Heart left ventricle (tissue), 16 donors: ENCODE data around the gene FHL2. TPM values are rescaled to one million over a fixed set of nuclear protein-coding genes. Genes with fewer than 3 reads are reported as not detected.

Experiments
- ATAC-seq, 4 donors: fragments of 200-7000 bp; cut with Tn5 transposase; one replicate each; pipeline ENCODE4 v1.9.1; 2020 to 2022; ENCODE audit warnings: moderate library complexity in 4 of 4, mild to moderate bottlenecking in 3 of 4, moderate number of reproducible peaks in 1 of 4
- DNase-seq, 5 donors: peaks; one replicate each; pipeline ENCODE4 v3.0.0-alpha.2; 2020
- H3K27ac ChIP-seq, 12 donors: fragments of 200-600 bp; sonication (generic) in 4 of 12; one replicate each; pipeline versions ENCODE4 v1.5.0 to v1.8.0; 2016 to 2022; ENCODE audit warnings: mild to moderate bottlenecking in 2 of 12
- H3K27me3 ChIP-seq, 9 donors: fragments of 200-600 bp; sonication (generic) in 2 of 9; one replicate each; pipeline versions ENCODE4 v1.5.1 to v1.8.0; 2016 to 2022; ENCODE audit warnings: mild to moderate bottlenecking in 3 of 9
- H3K36me3 ChIP-seq, 9 donors: fragments of 200-600 bp; sonication (generic) in 2 of 9; one replicate each; pipeline versions ENCODE4 v1.5.0 to v1.8.0; 2018 to 2022; ENCODE audit warnings: mild to moderate bottlenecking in 2 of 9
- H3K4me1 ChIP-seq, 12 donors: fragments of 200-600 bp; sonication (generic) in 4 of 12; one replicate each; pipeline versions ENCODE4 v1.5.0 to v1.8.0; 2016 to 2022; ENCODE audit warnings: mild to moderate bottlenecking in 3 of 12
- H3K4me3 ChIP-seq, 12 donors: fragments of 200-600 bp; sonication (generic) in 4 of 12; one replicate each; pipeline versions ENCODE4 v1.5.0 to v1.8.0; 2017 to 2022; ENCODE audit warnings: mild to moderate bottlenecking in 9 of 12, moderate library complexity in 4 of 12
- H3K9me3 ChIP-seq, 12 donors: fragments of 200-600 bp; sonication (generic) in 4 of 12; one replicate each; pipeline versions ENCODE4 v1.5.0 to v1.8.0; 2016 to 2022; ENCODE audit warnings: mild to moderate bottlenecking in 1 of 12
- POLR2A ChIP-seq, 2 donors: fragments of 450-650 bp; IDR thresholded peaks; one replicate each; pipeline ENCODE4 v1.6.1; 2017; ENCODE audit warnings: antibody characterized with exemption in 2 of 2, mild to moderate bottlenecking in 2 of 2, moderate library complexity in 2 of 2
- WGBS, 4 donors: extraction: QIAGEN DNeasy Blood & Tissue Kit in 2 of 4; methylation state at CpG; one replicate each; pipeline versions ENCODE4 v1.1.5 to v1.1.7; 2013 to 2018; 5-methylcytosine and 5-hydroxymethylcytosine counted together
- intact Hi-C, 10 donors: fragments of 100-400 bp; cut with DNase I; formaldehyde crosslinking; loops; one replicate each; pipeline versions ENCODE4 v1.11.1 to v1.14.2; 2022
- long read RNA-seq, 3 donors: library from polyadenylated mRNA; unstranded; transcript quantifications; one replicate each; pipeline ENCODE4 v2.0.0, GENCODE V29; 2020 to 2021
- polyA plus RNA-seq, 2 donors: library from polyadenylated mRNA; stranded (reverse); fragments of 200-250 nt; gene quantifications; one replicate each; pipeline ENCODE4 v1.2.3, GENCODE V29; 2013
- total RNA-seq, 9 donors: library from RNA; depleted of rRNA in 2 of 9; stranded (reverse); fragments of >200 nt in 2 of 9; fragmentation: NEBNext Ultra II Directional in 3 of 9; extraction: Animal tissue kit (Norgen Biotek cat#: 25700) in 3 of 9; gene quantifications; one replicate each; pipeline versions ENCODE4 v1.1.0 to v1.2.4, GENCODE V29; 2016 to 2023
- TF ChIP-seq, protein P1 (sequence below), 12 donors: fragments of 200-600 bp; sonication (generic) in 4 of 12; IDR thresholded peaks; one replicate each; pipeline versions ENCODE4 v1.5.0 to v1.8.0; 2018 to 2022; ENCODE audit warnings: antibody characterized with exemption in 12 of 12, mild to moderate bottlenecking in 5 of 12
- donor health status: ischemic (EF 13 %, LVEDD 7.1; RV severe dilation, severe dysfunction).
- donor health status: healthy with polysubstance abuse.
- donor health status: DM: no; HTN: yes; CAD: no.
- donor health status: DM: no; HTN: no; CAD: no.
- donor health status: ischemic (EF 25% LVEDD 6.9; RV normal size, moderate dysfunction).
- donor health status: ischemic (EF 25% LVEDD 5.7; RV mildly dilated, moderate dysfunction).
- donor health status: healthy.
- donor health status: DM: yes; HTN: yes; CAD: no.
- donor health status: ischemic (EF 35%, LVEDD 5.7; RV mildly dilated, moderate dysfunction).
- donor health status: nonischemic (EF 11% LVEDD 7.7; RV severe dilation, severe dysfunction).
- donor health status: DM: yes; HTN: yes; CAD: no.
- donor health status: PGD.
- donor health status: ischemic (EF 29% LVEDD 5.4; RV normal size, mild dysfunction).
- donor health status: nonischemic (EF 23%, LVEDD 6.1; RV moderate dilation, normal function).

FHL2 gene, protein sequence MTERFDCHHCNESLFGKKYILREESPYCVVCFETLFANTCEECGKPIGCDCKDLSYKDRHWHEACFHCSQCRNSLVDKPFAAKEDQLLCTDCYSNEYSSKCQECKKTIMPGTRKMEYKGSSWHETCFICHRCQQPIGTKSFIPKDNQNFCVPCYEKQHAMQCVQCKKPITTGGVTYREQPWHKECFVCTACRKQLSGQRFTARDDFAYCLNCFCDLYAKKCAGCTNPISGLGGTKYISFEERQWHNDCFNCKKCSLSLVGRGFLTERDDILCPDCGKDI
- total RNA-seq (1,000 to 10,000 TPM in 7 of 9 donors, 100 to 1,000 TPM in 2; 649 to 4,692 (median 1,370) TPM), polyA plus RNA-seq (100 to 1,000 TPM; 669 to 913 TPM)
- long read RNA-seq, donor 1, transcript FHL2-204 (6 exons, 1,426 nt) = major isoform, 1,389 of 2,137 reads
- long read RNA-seq, donor 1, partial matches to known transcripts = 517 of 2,137 reads
- long read RNA-seq, donor 1, other reads (novel, unspliced or antisense) = 225 of 2,137 reads
- long read RNA-seq, donor 2, full-length matches to known transcripts = 10,529 of 12,052 reads
- long read RNA-seq, donor 2, partial matches to known transcripts = 393 of 12,052 reads
- long read RNA-seq, donor 2, other reads (novel, unspliced or antisense) = 1,130 of 12,052 reads
- long read RNA-seq, donor 3, full-length matches to known transcripts = 599 of 861 reads
- long read RNA-seq, donor 3, partial matches to known transcripts = 165 of 861 reads
- long read RNA-seq, donor 3, other reads (novel, unspliced or antisense) = 97 of 861 reads

GRCh38 chr2:105398336-105399206 is at the start of gene FHL2:
Gene FHL2 (minus strand): TSS chr2:105399051. CDS start chr2:105386516, 12,535 bp downstream.
- DNase-seq = peak; percentile 70 to 87 (median 74)
- H3K4me1 ChIP-seq = peaks cover 0 to 81% (median 21%) of the 10 kb centered on the region in 12 donors
- peak; percentile 21 to 64 (median 50) for ATAC-seq
- peaks cover 0 to 22% (median 0%) of the 10 kb centered on the region in 9 donors for H3K27me3 ChIP-seq
- peak within 1 kb of the TSS; percentile 19 to 80 (median 70) for H3K4me3 ChIP-seq
- peak within 1 kb of the TSS; percentile 70 to 96 (median 91) for H3K27ac ChIP-seq
- H3K36me3 ChIP-seq = peaks cover 0 to 30% (median 6%) of the 10 kb centered on the region in 9 donors
- TF ChIP-seq, protein P1, sequence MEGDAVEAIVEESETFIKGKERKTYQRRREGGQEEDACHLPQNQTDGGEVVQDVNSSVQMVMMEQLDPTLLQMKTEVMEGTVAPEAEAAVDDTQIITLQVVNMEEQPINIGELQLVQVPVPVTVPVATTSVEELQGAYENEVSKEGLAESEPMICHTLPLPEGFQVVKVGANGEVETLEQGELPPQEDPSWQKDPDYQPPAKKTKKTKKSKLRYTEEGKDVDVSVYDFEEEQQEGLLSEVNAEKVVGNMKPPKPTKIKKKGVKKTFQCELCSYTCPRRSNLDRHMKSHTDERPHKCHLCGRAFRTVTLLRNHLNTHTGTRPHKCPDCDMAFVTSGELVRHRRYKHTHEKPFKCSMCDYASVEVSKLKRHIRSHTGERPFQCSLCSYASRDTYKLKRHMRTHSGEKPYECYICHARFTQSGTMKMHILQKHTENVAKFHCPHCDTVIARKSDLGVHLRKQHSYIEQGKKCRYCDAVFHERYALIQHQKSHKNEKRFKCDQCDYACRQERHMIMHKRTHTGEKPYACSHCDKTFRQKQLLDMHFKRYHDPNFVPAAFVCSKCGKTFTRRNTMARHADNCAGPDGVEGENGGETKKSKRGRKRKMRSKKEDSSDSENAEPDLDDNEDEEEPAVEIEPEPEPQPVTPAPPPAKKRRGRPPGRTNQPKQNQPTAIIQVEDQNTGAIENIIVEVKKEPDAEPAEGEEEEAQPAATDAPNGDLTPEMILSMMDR (IDR thresholded peaks at IDR 0.05) = peak in 10 of 12 donors; percentile 9 to 69 (median 44)
- peak in 1 of 2 donors; percentile 62 for TF ChIP-seq POLR2A (IDR thresholded peaks at IDR 0.05)
- intact Hi-C loops = no loop called here
- no peaks in the 10 kb centered on the region for H3K9me3 ChIP-seq
- WGBS, 4 donors = 1 to 3% (median 2%) methylated on average over 39 to 74 of the region's 74 CpGs

GRCh38 chr2:105447476-105447875 is 48.6 kb upstream of the FHL2 start:
- Histone ChIP-seq H3K9me3 (no peaks in the 10 kb centered on the region), H3K4me1 (peaks cover 0 to 14% (median 0%) of the 10 kb centered on the region in 12 donors), H3K27me3 (no peaks in the 10 kb centered on the region), H3K4me3 (no peak overlapping the region), H3K36me3 (no peaks in the 10 kb centered on the region), H3K27ac (no peak overlapping the region)
- DNase-seq = no peak
- WGBS, 4 donors = 85 to 88% (median 86%) methylated on average over 4 of the region's 4 CpGs
- intact Hi-C loops = no loop called here
- TF ChIP-seq POLR2A (IDR thresholded peaks at IDR 0.05) = no peak
- TF ChIP-seq, protein P1 (IDR thresholded peaks at IDR 0.05) = no peak
- no peak for ATAC-seq

- TF ChIP-seq, protein P1 (IDR thresholded peaks at IDR 0.05) = no peak
- DNase-seq = no peak
- Histone ChIP-seq H3K27me3 (no peaks in the 10 kb centered on the region), H3K9me3 (no peaks in the 10 kb centered on the region), H3K4me1 (peaks cover 0 to 14% (median 0%) of the 10 kb centered on the region in 12 donors), H3K36me3 (no peaks in the 10 kb centered on the region), H3K4me3 (no peak overlapping the region), H3K27ac (no peak overlapping the region)
- intact Hi-C loops = no loop called here
- ATAC-seq = no peak
- 80 to 96% (median 93%) methylated on average over 6 of the region's 6 CpGs for WGBS, 4 donors
Observed at GRCh38 chr2:105446501-105446900, 47.6 kb upstream of the FHL2 start.
